ENCODE data around the gene MOB2.

The MOB2 gene

DNA sequence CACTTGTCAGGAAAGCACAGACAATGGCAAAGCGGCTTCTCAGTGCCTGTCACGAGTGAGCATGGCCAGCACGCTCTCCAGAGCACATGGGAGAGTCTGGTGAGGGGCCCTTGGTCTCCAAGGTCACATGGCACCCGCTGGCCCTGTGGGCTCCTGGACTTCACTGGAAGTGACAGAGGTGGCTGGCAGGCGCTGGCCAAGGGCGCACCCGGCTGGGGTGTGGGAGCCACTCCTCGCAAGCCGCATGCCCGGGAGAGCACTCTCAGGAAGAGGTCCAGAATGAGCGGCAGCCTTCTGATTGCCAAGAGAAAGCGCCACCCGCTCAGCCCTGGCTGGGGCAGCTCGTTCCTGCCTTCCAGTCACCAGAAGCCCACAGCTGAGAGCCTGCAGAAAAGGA lies 17.1 kb upstream of the MOB2 start:
- Histone ChIP-seq H3K27me3 (ENCODE audit: insufficient read depth, low read depth) (no peaks in the 10 kb centered on the region), H3K36me3 (ENCODE audit: insufficient read depth) (no peaks in the 10 kb centered on the region), H2AFZ (ENCODE audit: low read depth) (no peak overlapping the region), H3K79me2 (ENCODE audit: insufficient read depth, low read depth) (no peaks in the 10 kb centered on the region), H3K27ac (no peak overlapping the region), H3K4me1 (ENCODE audit: low read depth, poor library complexity, severe bottlenecking) (no peaks in the 10 kb centered on the region), H3K9ac (no peak overlapping the region), H3K4me2 (no peak overlapping the region), H4K20me1 (ENCODE audit: insufficient read depth) (no peaks in the 10 kb centered on the region), H3K4me3 (IDR thresholded peaks at IDR 0.05; ENCODE audit: insufficient read depth, low read depth, low read length) (no peak overlapping the region)
- TF ChIP-seq, protein P1, sequence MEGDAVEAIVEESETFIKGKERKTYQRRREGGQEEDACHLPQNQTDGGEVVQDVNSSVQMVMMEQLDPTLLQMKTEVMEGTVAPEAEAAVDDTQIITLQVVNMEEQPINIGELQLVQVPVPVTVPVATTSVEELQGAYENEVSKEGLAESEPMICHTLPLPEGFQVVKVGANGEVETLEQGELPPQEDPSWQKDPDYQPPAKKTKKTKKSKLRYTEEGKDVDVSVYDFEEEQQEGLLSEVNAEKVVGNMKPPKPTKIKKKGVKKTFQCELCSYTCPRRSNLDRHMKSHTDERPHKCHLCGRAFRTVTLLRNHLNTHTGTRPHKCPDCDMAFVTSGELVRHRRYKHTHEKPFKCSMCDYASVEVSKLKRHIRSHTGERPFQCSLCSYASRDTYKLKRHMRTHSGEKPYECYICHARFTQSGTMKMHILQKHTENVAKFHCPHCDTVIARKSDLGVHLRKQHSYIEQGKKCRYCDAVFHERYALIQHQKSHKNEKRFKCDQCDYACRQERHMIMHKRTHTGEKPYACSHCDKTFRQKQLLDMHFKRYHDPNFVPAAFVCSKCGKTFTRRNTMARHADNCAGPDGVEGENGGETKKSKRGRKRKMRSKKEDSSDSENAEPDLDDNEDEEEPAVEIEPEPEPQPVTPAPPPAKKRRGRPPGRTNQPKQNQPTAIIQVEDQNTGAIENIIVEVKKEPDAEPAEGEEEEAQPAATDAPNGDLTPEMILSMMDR (conservative IDR thresholded peaks at IDR 0.05; ENCODE audit: low read depth, low read length), result no peak

DNA sequence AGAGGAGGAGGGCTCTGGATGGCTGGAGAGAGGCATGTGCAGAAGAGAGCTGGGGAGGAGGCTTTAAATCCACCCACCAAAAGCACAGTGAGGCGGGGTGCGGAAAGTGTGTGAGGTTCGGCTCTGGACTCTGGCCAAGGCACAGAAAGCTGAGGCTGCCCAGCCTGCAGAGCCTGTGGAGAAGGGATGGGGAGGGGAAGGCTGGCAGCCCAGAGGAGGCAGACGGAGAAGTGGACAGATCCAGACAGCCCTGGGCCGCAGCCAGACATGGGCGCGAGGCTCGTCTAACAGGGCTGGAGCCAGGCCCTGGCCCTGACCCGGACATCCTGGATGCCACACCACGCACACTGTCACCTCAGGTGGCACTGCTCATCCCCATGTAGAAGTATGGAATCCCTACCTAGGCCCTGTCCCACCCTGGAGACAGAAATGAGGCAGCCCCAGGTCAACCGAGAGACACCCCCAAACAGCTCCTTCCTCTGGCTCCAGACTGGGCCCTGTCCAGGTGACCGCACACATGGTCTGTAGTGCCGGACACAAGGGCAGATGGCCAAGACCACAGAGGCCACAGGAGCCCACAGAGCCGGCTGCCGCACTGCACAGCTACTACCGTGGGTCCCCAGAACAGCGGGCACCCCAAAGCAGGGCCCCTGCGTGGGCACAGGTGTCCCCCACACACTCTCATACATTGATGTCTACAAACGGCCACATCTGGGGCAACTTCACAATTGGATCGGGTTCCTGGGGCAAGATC lies 16.6 kb upstream of the MOB2 start:
- Histone ChIP-seq H3K4me1 (ENCODE audit: low read depth, poor library complexity, severe bottlenecking) (no peaks in the 10 kb centered on the region), H3K36me3 (ENCODE audit: insufficient read depth) (no peaks in the 10 kb centered on the region), H3K79me2 (ENCODE audit: insufficient read depth, low read depth) (no peaks in the 10 kb centered on the region), H2AFZ (ENCODE audit: low read depth) (no peak overlapping the region), H3K27me3 (ENCODE audit: insufficient read depth, low read depth) (no peaks in the 10 kb centered on the region), H3K4me2 (no peak overlapping the region), H3K9ac (no peak overlapping the region), H4K20me1 (ENCODE audit: insufficient read depth) (no peaks in the 10 kb centered on the region), H3K4me3 (IDR thresholded peaks at IDR 0.05; ENCODE audit: insufficient read depth, low read depth, low read length) (no peak overlapping the region), H3K27ac (no peak overlapping the region)
- TF ChIP-seq, protein P1 (conservative IDR thresholded peaks at IDR 0.05; ENCODE audit: low read depth, low read length), result no peak

GRCh38 chr11:1502168-1502953 lies 15.8 kb upstream of the MOB2 start:
- Histone ChIP-seq H3K4me2 (no peak overlapping the region), H3K36me3 (ENCODE audit: insufficient read depth) (no peaks in the 10 kb centered on the region), H3K27ac (no peak overlapping the region), H4K20me1 (ENCODE audit: insufficient read depth) (no peaks in the 10 kb centered on the region), H3K79me2 (ENCODE audit: insufficient read depth, low read depth) (no peaks in the 10 kb centered on the region), H3K9ac (no peak overlapping the region), H3K4me1 (ENCODE audit: low read depth, poor library complexity, severe bottlenecking) (no peaks in the 10 kb centered on the region), H2AFZ (ENCODE audit: low read depth) (no peak overlapping the region), H3K27me3 (ENCODE audit: insufficient read depth, low read depth) (no peaks in the 10 kb centered on the region), H3K4me3 (IDR thresholded peaks at IDR 0.05; ENCODE audit: insufficient read depth, low read depth, low read length) (no peak overlapping the region)
- TF ChIP-seq, protein P1 (conservative IDR thresholded peaks at IDR 0.05; ENCODE audit: low read depth, low read length), result no peak

DNA sequence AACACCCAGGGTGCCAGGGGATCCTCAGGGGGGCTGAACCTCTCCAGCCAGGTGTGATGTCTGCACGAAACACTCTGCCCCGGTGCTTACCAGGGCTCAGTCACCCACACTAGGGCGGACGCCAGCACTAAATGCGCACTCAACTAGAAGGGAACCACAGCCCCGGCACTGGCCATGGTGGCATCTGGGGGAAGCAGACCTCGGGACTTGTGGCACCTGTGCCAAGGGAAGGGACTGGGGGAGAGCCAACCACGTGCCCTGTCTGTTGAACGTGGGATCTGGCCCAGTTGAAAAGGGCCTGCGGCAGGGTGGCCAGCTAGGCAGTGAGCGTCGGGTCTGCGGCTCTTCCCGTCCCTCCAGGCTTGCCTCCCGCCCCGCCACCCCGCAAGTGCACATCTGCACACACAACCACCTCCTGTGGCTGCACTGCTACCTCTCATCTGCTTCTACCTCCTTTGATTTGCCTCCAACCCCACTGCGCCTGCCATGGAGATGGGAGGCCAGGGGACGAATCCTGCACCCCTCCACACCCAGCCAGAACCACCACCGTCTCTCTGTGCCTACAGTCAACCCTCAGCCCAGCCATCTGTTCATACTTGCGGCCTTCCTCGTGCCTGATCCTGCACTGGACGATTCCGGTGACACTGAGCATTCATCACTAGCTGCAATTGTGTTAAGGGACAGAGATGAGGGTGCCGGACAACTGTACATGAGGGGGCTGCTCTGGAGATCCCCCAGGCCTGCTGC lies 15.0 kb upstream of the MOB2 start:
- Histone ChIP-seq H3K27ac (no peak overlapping the region), H3K36me3 (ENCODE audit: insufficient read depth) (no peaks in the 10 kb centered on the region), H4K20me1 (ENCODE audit: insufficient read depth) (no peaks in the 10 kb centered on the region), H3K4me1 (ENCODE audit: low read depth, poor library complexity, severe bottlenecking) (no peaks in the 10 kb centered on the region), H3K9ac (no peak overlapping the region), H2AFZ (ENCODE audit: low read depth) (no peak overlapping the region), H3K4me3 (IDR thresholded peaks at IDR 0.05; ENCODE audit: insufficient read depth, low read depth, low read length) (no peak overlapping the region), H3K79me2 (ENCODE audit: insufficient read depth, low read depth) (no peaks in the 10 kb centered on the region), H3K4me2 (no peak overlapping the region), H3K27me3 (ENCODE audit: insufficient read depth, low read depth) (no peaks in the 10 kb centered on the region)
- TF ChIP-seq, protein P1 (conservative IDR thresholded peaks at IDR 0.05; ENCODE audit: low read depth, low read length), result no peak
